ENCODE results near the gene EI24. TPM values are rescaled to one million over a fixed set of nuclear protein-coding genes. Genes with fewer than 3 reads are reported as not detected.

The EI24 gene
- polyA plus RNA-seq, 1 of the 3 experiments (the other 2 are of a cell fraction), result 85.5 TPM

- TF ChIP-seq POLR2AphosphoS5 (IDR thresholded peaks at IDR 0.05; ENCODE audit: low read depth, low read length), result peak; percentile 90
- TF ChIP-seq, protein P1, sequence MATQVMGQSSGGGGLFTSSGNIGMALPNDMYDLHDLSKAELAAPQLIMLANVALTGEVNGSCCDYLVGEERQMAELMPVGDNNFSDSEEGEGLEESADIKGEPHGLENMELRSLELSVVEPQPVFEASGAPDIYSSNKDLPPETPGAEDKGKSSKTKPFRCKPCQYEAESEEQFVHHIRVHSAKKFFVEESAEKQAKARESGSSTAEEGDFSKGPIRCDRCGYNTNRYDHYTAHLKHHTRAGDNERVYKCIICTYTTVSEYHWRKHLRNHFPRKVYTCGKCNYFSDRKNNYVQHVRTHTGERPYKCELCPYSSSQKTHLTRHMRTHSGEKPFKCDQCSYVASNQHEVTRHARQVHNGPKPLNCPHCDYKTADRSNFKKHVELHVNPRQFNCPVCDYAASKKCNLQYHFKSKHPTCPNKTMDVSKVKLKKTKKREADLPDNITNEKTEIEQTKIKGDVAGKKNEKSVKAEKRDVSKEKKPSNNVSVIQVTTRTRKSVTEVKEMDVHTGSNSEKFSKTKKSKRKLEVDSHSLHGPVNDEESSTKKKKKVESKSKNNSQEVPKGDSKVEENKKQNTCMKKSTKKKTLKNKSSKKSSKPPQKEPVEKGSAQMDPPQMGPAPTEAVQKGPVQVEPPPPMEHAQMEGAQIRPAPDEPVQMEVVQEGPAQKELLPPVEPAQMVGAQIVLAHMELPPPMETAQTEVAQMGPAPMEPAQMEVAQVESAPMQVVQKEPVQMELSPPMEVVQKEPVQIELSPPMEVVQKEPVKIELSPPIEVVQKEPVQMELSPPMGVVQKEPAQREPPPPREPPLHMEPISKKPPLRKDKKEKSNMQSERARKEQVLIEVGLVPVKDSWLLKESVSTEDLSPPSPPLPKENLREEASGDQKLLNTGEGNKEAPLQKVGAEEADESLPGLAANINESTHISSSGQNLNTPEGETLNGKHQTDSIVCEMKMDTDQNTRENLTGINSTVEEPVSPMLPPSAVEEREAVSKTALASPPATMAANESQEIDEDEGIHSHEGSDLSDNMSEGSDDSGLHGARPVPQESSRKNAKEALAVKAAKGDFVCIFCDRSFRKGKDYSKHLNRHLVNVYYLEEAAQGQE (IDR thresholded peaks at IDR 0.05; ENCODE audit: low read depth, low read length), result peak; percentile 35; the same call in 1 of the 2 replicates
- TF ChIP-seq MEF2A (IDR thresholded peaks at IDR 0.05; ENCODE audit: borderline replicate concordance, low read depth), result no peak
- TF ChIP-seq RCOR1 (IDR thresholded peaks at IDR 0.05; ENCODE audit: low read length), result no peak
- TF ChIP-seq FOXM1 (IDR thresholded peaks at IDR 0.05; ENCODE audit: low read depth), result no peak
- TF ChIP-seq CHD2 (IDR thresholded peaks at IDR 0.05; ENCODE audit: low read length, partially characterized antibody), result peak; percentile 97
- no peak for TF ChIP-seq NRF1 (IDR thresholded peaks at IDR 0.05; ENCODE audit: low read depth, low read length)
- peak; percentile 79 for TF ChIP-seq GABPA (IDR thresholded peaks at IDR 0.05; ENCODE audit: low read depth)
- no peak for TF ChIP-seq RFX5 (IDR thresholded peaks at IDR 0.05; ENCODE audit: low read length)
- TF ChIP-seq NFIC (IDR thresholded peaks at IDR 0.05; ENCODE audit: borderline replicate concordance), result peak; percentile 98
- no peak for TF ChIP-seq RAD21 (IDR thresholded peaks at IDR 0.05; ENCODE audit: low read length)
- TF ChIP-seq EZH2phosphoT487 (IDR thresholded peaks at IDR 0.05; ENCODE audit: borderline replicate concordance, low read depth), result no peak
- TF ChIP-seq SIN3A (IDR thresholded peaks at IDR 0.05; ENCODE audit: borderline replicate concordance, low read depth, low read length), result peak; percentile 52; the same call in 1 of the 2 replicates
- peak; percentile 78 for TF ChIP-seq MXI1 (IDR thresholded peaks at IDR 0.05; ENCODE audit: low read depth, low read length)
- no peak for TF ChIP-seq JUND (IDR thresholded peaks at IDR 0.05)
- TF ChIP-seq EP300 (IDR thresholded peaks at IDR 0.05; ENCODE audit: borderline replicate concordance in 1 of 2, low read depth in 1 of 2, low read length in 1 of 2), result no peak; a peak in 1 of 4 replicates
- TF ChIP-seq, protein P2, sequence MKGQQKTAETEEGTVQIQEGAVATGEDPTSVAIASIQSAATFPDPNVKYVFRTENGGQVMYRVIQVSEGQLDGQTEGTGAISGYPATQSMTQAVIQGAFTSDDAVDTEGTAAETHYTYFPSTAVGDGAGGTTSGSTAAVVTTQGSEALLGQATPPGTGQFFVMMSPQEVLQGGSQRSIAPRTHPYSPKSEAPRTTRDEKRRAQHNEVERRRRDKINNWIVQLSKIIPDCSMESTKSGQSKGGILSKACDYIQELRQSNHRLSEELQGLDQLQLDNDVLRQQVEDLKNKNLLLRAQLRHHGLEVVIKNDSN (IDR thresholded peaks at IDR 0.05; ENCODE audit: borderline replicate concordance, low read depth), result peak; percentile 95
- peak; percentile 100 for TF ChIP-seq PBX3 (IDR thresholded peaks at IDR 0.05)
Measured at GRCh38 chr11:125592305-125593113, 23.2 kb downstream of the EI24 start, which contains the start of gene STT3A (continued).

Measured in SK-N-SH (cell line).